Left ventricle myocardium inferior (tissue), 1 donor: ENCODE data around the gene ARHGAP24. TPM values are rescaled to one million over a fixed set of nuclear protein-coding genes. Genes with fewer than 3 reads are reported as not detected.

ENCODE experiments used
- DNase-seq: peaks from one replicate; pipeline ENCODE4 v3.0.0-alpha.2; 2020
- H3K27ac ChIP-seq: fragments of 200-600 bp; replicated peaks from 2 replicates; pipeline ENCODE4 v1.8.0; 2021
- H3K27me3 ChIP-seq: fragments of 200-600 bp; 2 replicates; pipeline ENCODE4 v1.8.0; 2021; ENCODE audit warnings: low read depth
- H3K36me3 ChIP-seq: fragments of 200-600 bp; 2 replicates; pipeline ENCODE4 v1.8.0; 2021
- H3K4me1 ChIP-seq: fragments of 200-600 bp; 2 replicates; pipeline ENCODE4 v1.8.0; 2021
- H3K4me3 ChIP-seq: fragments of 200-600 bp; 2 replicates; pipeline ENCODE4 v1.8.0; 2021; ENCODE audit warnings: mild to moderate bottlenecking, moderate library complexity
- H3K9me3 ChIP-seq: fragments of 200-600 bp; replicated peaks from 2 replicates; pipeline ENCODE4 v1.8.0; 2021
- CTCF ChIP-seq: fragments of 200-600 bp; IDR thresholded peaks from 2 replicates; pipeline ENCODE4 v1.8.0; 2021; ENCODE audit warnings: antibody characterized with exemption, mild to moderate bottlenecking, borderline replicate concordance
- intact Hi-C: fragments of 100-400 bp; cut with micrococcal nuclease; formaldehyde crosslinking; loops from one replicate; pipeline ENCODE4 v1.11.0; 2022
- total RNA-seq: library from RNA; stranded (reverse); fragmentation: NEBNext Ultra II Directional; extraction: Animal tissue kit (Norgen Biotek cat#: 25700); gene quantifications from one replicate; pipeline ENCODE4 v1.2.1, GENCODE V29; 2021
- donor health status: DM: no; HTN: yes; CAD: no; lungs with severe emphysema.

Gene ARHGAP24
- total RNA-seq, 1 donor from 2014 or later: 13.7 TPM

- Histone ChIP-seq H3K27ac (no peak overlapping the region), H3K27me3 (no peaks in the 10 kb centered on the region), H3K4me1 (peaks cover 20% of the 10 kb centered on the region), H3K4me3 (no peak overlapping the region), H3K9me3 (no peaks in the 10 kb centered on the region), H3K36me3 (no peaks in the 10 kb centered on the region)
- peak; percentile 55 for DNase-seq
- intact Hi-C loops: no loop called here
- TF ChIP-seq CTCF: no peak
These were observed 46.1 kb downstream of the ARHGAP24 start for GRCh38 chr4:85520765-85521749.

GRCh38 chr4:85522277-85522676 is 47.3 kb downstream of the ARHGAP24 start:
- no peak overlapping the region for H3K27ac ChIP-seq
- H3K36me3 ChIP-seq: no peaks in the 10 kb centered on the region
- intact Hi-C loops: no loop called here
- H3K4me1 ChIP-seq: peaks cover 18% of the 10 kb centered on the region
- H3K9me3 ChIP-seq: no peaks in the 10 kb centered on the region
- H3K4me3 ChIP-seq: no peak overlapping the region
- no peaks in the 10 kb centered on the region for H3K27me3 ChIP-seq
- no peak for DNase-seq
- no peak for TF ChIP-seq CTCF

GRCh38 chr4:85522836-85523235 is 47.9 kb downstream of the ARHGAP24 start:
- Histone ChIP-seq H3K4me3 (no peak overlapping the region), H3K27ac (no peak overlapping the region), H3K27me3 (no peaks in the 10 kb centered on the region), H3K4me1 (peaks cover 12% of the 10 kb centered on the region), H3K9me3 (no peaks in the 10 kb centered on the region), H3K36me3 (no peaks in the 10 kb centered on the region)
- DNase-seq: no peak
- TF ChIP-seq CTCF: no peak
- intact Hi-C loops: no loop called here

- no peak overlapping the region for H3K4me3 ChIP-seq
- H3K4me1 ChIP-seq: peaks cover 12% of the 10 kb centered on the region
- H3K27ac ChIP-seq: no peak overlapping the region
- no peaks in the 10 kb centered on the region for H3K36me3 ChIP-seq
- no peaks in the 10 kb centered on the region for H3K27me3 ChIP-seq
- DNase-seq: no peak
- intact Hi-C loops: no loop called here
- TF ChIP-seq CTCF: no peak
- H3K9me3 ChIP-seq: no peaks in the 10 kb centered on the region
These were observed 52.9 kb downstream of the ARHGAP24 start for GRCh38 chr4:85527815-85528214.

GRCh38 chr4:85531560-85532341 is 56.8 kb downstream of the ARHGAP24 start:
- H3K9me3 ChIP-seq: no peaks in the 10 kb centered on the region
- no peaks in the 10 kb centered on the region for H3K36me3 ChIP-seq
- no peak overlapping the region for H3K4me3 ChIP-seq
- no peak overlapping the region for H3K27ac ChIP-seq
- H3K27me3 ChIP-seq: no peaks in the 10 kb centered on the region
- intact Hi-C loops: no loop called here
- no peak for DNase-seq
- TF ChIP-seq CTCF: no peak
- peaks cover 13% of the 10 kb centered on the region for H3K4me1 ChIP-seq
